ENCODE data around the gene KLK15.
"Not testable (repeated sequence)": the region's sequence is repeated elsewhere in the genome, so short reads cannot be mapped to it uniquely, and the experiment has no call there.

The KLK15 gene

DNA sequence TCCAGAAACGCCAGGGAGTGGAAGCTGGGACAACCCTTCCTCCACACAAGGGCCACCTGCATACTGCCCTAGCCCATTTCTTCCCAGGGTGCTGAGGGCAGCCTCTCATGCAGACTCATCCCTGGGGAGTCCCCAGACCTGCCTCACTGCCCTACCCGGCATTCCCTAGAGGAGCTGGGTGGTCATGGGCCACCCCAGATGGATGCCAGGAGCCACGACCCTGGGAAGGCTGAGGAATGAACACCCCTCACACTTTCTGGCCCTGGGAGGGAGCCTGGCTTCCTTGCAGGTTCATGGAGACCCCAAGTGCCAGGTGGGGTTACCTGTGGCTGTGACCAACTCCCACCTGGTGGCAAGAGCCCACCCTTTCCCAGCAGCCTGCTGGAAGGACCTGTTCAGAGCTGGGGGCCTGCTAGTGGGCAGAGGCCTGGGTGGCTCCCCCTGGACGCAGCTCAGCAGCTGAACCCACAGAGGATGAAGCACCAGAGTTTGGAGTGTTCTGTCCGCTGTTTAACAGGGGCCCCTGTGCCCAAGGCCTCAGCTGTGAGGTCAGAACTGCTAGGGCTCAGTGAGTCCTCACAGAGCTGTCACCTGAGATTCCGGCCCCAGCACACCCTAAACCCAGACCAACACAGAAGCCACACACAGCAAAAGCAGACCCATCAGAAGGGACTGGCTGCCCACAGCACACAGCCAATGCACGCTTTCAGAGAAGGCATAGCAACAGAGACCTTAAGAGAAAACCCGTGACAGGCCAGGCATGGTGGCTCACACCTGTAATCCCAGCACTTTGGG is 36.5 kb downstream of the KLK15 start:
- DNase-seq (ENCODE audit: low read depth in 2 of 2): no peak

DNA sequence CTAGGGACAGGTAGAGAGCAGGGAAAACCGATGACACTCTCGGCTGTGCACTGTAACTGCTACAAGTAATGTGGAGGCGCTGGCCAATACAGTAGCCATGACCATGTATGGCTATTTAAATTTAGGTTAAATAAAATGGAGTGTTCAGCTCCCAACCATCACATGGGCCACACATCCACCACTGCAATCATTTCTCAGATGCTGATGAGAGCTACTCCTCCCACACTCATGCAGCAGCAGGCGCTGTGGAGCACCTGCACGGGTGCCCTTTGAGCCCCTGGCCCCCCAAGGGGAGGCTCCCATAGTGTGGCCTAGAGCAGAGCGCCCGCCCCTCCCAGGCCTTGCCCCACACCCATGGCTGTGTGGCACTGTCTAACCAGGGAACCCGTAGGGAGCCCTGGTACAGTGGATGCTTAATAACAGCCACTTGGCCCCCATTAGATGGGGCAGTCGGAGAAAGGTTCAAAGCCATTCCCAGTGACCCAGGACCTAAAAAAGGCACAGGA is 37.2 kb downstream of the KLK15 start:
- DNase-seq (ENCODE audit: low read depth in 2 of 2): no peak

DNA sequence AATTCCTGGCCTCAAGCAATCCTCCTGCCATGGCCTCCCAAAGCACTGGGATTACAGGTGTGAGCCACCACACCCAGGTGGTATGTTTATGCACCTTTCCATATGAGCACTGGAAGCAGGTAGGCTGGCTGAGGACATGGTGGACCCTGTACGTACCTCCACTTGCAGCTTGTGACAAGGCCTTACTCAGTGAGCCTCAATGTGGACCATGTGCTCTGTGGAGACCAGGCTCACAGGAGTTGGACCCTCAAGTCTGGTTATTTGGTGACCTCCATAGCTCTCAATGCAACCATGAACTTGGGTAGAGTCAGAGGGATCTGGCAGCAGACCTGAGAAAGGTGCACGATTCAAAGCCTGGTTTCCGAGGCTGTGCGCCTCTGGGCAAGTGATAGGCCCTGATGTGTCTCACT is 37.7 kb downstream of the KLK15 start:
- no peak for DNase-seq (ENCODE audit: low read depth in 2 of 2)

DNA sequence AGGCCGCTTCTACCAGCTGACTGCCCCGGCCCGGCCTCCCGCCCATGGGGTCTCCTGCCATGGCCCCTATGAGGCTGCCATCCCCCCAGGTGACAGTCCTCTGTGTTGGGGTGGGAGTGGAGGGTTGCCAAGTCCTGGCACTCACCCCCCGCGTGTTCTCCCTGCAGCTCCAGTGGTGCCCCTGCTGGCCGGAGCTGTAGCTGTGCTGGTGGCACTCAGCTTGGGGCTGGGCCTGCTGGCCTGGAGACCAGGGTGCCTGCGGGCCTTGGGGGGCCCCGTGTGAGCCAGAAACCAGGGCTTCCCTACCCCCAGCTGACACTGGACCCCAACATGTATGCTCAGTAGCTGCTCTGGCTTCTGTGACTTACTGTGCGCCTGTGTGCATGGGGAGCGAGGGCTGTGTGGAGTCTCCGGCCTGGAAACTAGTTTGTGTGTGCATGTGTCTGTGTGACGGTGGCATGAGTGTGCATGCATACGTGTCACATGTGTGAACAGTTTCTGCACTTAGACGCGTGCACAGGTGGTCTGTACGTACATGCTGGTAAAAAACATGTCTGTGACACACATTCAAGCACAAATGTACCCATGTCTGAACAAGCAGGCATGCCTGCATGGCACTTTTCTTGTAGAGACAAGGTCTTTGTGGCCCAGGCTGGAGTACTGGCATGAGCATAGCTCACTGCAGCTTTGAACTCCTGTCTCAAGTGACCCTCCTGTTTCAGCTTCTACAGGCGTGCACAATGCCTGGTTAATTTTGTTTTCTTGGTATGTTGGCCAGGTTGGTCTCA is 38.3 kb downstream of the KLK15 start:
- no peak for DNase-seq (ENCODE audit: low read depth in 2 of 2)

DNA sequence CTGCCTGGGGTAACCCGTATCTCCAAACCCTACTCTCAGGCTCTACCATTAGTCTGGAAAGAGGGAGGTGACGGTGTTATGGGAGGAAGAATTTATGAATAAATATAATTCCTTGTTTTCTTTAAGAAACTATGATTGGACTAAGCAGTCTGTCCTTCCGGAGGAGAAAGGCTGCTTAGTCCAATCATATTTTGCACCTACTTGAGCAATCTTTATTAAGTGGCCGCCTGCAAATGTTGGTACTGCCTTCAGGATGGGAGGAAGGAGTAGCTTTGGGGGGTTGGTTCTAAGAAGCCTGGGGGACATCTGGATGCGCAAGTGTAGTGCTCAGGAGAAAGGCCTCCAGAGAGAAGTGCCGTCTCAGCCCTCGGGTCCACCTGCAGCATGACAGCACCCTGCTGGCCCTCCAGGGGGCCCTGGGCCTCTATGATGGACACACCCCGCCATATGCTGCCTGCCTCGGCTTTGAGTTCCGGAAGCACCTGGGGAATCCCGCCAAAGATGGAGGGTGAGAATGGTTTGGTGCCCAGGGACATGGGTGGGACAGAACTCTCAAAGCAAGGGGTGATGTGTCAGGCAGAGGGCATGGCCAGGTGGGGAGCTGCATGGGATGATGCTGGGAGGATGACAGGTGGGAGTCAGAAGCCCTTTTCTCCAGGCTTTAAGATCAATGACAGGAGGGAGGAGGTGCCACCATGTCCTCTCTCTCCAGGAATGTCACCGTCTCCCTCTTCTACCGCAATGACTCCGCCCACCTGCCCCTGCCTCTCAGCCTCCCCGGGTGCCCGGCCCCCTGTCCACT is 39.1 kb downstream of the KLK15 start:
- DNase-seq (ENCODE audit: low read depth in 2 of 2): no peak

DNA sequence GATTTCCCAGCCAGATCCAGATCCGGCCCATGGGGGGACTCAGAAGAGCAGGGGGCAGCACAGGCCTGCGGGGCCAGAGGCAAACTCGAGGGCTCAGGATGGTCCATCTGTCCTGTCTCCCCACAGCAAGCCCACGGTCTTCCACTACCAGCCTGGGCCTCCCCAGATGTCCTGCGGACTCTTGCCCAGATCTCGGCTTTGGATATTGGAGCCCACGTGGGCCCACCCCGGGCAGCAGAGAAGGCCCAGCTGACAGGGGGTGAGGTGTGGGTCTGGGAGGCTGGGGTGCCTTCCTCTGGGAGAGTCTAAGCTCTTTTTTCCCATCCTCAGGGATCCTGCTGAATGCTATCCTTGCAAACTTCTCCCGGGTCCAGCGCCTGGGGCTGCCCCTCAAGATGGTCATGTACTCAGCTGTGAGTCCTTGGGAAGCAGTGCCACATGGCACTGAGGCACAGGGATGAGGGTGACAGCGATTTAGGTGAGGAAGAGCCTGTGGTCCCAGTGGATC is 39.8 kb downstream of the KLK15 start:
- no peak for DNase-seq (ENCODE audit: low read depth in 2 of 2)

DNA sequence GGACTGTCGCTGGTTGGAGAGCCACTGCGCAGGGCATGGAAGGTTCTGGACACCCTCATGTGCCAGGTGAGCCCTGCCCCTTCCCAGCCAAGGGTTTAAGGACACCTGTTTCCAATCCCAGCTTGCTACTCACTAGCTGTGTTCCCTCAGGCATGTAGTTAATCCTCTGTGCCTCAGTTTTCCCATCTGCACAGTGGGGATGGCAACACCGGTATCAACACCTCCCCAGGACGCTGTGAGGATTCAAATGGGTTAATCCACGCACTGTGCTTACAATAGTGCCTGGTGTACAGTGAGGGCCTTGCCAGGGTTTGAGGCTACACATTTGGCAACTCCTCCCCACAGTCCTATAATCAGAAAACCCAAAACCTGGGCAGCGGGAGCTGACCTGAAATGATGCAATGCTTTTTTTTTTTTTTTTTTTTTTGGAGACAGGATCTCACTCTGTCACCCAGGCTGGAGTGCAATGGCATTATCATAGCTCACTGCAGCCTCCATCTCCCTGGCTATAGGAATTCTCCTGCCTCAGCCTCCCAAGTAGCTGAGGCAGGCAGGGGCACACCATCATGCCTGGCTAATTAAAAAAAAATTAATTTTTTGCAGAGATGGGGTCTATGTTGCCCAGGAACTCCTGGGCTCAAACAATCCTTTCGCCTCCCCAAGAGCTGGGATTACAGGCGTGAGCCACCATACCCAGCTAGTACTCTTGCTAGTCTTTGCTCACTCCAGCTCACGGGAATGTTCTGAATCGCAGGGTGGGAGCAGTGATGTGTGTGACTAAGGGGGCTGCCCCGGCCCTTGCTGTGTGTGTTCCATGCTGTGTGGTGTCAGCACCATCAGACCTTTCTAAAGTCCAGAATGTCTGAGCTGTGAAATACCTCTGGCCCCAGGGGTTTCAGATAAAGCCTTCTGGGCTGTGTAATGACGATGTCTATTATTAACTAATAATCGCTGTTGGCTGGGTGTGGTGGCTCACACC is 40.8 kb downstream of the KLK15 start:
- DNase-seq (ENCODE audit: low read depth in 2 of 2): no peak

DNA sequence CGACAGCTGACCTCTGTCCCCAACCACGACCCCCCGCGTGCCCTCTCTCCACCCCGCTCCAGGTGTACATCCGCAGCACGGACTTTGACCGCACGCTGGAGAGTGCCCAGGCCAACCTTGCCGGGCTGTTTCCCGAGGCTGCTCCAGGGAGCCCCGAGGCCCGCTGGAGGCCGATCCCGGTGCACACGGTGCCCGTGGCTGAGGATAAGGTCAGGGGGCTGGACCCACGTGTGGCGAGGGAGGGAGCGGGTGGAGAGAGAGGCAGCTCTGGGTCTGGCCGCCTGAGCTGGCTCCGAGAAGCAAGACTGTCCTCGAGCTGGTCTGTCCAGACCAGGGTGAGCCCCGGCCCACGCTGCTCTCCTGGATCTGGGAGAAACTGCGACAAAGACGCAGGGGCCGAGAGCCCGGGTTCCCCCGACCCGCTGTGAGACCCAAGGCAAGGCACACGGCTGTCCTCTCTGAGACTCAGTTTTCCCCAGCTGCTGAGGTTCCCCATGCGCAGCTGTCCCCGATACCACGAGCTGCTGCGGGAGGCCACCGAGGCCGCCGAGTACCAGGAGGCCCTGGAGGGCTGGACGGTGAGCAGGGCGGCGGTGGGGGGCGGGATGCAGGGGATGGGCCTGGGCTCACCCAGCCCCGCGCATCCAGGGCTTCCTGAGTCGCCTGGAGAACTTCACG is 41.6 kb downstream of the KLK15 start:
- DNase-seq (ENCODE audit: low read depth in 2 of 2): no peak

DNA sequence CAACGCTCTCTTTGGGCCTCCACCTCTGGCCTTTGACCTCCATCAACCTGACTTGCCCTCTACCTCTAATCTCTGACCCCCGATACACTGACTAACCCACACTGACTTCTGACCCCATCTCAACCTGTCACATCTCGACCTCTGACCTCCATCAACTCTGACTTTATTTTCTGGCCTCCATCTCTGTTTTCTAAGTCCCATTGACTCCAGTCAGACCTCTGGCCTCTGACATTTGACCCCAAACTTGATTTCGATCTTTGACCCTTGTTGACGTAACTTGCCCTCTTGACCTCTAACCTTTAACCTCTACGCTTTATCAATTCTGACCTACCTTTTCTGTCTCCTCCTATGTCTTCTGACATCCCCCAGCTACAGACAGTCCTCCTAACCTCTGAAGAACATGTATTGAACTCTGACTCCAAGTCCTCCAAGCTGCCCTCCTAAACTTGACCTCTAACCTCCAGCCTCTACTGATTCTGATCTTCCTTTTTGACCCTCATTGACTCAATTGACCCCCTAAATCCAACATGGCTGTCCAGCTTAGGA is 42.4 kb downstream of the KLK15 start:
- DNase-seq (ENCODE audit: low read depth in 2 of 2): no peak

DNA sequence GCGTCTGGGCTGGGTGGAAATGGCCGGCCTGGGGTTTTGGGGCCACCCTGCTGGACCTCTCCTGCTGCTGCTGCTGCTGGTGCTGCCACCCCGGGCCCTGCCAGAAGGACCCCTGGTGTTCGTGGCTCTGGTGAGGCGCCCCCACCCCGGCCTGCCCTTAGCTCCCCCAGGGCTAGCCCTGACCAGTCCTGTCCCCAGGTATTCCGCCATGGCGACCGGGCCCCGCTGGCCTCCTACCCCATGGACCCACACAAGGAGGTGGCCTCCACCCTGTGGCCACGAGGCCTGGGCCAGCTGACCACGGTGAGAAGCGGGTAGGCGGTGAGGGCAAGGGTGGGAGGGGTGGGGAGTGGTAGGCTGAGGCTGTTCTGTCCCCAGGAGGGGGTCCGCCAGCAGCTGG is 43.0 kb downstream of the KLK15 start, which contains the start of gene ACP4:
ACP4 (plus strand) TSS at position 20 of the 400 bp plus-strand sequence; CDS start at position 20, 0 bp downstream.
- no peak for DNase-seq (ENCODE audit: low read depth in 2 of 2)

DNA sequence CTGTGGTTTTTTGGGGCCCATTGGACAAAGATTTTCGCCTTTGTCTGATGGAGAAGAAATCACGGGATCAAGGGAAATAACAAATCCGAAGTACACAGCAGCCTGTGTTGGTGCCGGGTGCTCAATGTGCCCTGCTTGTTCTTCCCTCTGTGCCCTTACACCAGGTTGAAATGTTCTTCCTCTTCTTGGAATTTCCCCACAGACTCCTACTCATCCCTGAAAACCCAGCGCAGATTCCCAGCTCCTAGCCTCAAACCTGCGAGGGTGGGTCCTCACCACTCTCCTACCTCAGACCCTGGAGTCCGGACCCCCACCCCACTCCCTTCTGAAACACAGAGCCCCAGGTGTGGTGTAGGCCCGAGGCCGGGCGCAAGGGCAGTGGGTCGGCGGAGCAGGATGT is 48.0 kb downstream of the KLK15 start:
- no peak for DNase-seq (ENCODE audit: low read depth in 2 of 2)

DNA sequence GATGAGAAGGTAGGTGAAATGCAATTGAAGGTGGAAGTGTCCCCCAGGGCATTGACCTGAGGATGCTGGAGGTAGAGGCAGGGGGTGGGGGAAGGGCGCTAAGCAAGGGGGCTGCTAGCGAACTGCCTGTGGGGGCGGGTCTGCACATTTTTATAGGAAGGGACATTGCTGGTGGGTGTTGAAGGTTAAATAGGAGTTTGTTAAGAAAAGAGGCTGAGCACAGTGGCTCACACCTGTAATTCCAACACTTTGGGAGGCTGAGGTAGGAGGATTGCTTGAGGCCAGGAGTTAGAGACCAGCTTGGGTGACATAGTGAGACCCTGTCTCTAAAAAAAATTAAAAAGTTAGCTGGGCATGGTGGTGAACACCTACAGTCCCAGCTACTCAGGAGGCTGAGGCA is 48.7 kb downstream of the KLK15 start:
- DNase-seq (ENCODE audit: low read depth in 2 of 2): no peak

DNA sequence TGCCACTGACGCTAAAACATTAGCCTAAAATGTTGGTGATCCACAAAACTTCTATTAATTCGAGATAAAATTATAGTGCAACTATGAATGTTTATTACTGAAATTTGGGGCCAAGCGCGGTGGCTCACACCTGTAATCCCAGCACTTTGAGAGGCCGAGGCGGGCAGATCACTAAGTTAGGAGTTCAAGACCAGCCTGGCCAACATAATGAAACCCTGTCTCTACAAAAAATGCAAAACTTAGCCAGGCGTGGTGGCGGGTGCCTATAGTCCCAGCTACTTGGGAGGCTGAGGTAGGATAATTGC is 49.6 kb downstream of the KLK15 start:
- not testable (repeated sequence) for DNase-seq (ENCODE audit: low read depth in 2 of 2)

DNA sequence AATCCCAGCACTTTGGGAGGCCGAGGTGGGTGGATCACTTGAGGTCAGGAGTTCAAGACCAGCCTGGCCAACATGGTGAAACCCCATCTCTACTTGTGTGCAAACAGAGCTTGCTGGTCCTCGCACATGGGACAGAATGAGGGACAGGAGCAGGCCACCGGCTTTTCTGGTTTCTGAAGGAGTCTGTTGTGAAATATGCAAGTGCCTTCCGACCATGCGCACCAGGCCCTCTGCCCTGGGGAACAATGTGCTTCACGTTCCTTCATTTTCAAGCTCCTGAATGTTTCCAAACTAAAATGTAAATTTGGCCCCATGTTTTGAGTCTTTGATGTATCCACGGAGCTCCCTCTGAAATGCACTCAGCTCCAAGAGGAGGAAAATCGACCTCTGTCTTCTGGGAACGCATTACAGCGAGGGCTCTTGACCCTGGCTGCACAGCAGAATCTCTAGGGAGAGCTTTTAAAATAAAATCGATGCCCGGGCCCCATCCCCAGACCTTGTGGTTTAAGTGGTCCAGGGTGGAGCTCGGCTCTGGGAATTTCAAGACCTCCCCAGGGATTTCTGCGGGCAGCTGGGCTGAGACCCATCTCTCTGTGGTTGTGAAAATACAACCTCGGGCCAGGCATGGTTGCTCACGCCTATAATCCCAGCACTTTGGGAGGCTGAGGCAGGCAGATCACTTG is 52.5 kb downstream of the KLK15 start:
- DNase-seq (ENCODE audit: low read depth in 2 of 2): no peak

DNA sequence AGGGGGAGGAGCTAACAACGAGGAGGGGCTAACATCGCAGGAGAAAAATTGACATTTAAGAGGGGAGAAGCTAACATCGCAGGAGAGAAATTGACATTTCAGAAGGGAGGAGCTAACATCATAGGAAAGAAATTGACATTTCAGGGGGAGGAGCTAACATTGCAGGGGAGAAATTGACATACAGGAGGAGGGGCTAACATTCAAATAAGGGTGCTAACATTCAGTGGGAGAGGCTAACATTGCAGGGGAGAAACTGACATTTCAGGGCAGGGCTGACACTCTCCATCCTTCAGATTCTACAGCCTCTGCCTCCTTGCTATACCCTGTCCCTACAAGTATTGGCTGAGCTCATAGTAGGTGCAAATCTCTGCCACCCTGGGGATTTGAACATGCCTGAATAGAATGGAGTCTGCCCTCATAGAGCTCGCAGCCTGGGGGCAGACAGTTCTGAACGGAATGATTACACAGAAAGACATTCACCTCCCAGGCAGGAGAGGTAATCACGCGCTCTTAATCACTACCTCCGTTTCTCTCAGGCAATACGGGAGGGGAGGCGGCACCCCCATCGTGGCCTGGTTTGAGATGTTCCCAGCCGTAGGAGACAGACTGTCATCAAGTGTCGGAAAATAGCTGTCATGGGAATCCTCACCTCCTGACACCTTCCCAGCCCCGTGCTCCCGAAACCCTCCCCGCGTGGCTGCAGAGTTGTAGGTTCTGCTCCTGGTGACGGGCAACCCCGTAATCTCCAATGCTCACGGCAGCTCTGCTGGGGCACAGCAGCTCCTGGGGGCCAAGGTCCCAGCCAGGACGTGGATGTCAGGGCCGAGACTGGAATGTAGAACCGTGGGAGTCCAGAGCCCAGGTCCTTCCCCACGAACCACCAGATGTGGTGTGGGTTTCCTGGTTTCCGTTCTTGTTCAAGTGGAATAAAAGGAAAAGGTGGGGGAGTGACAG is 53.6 kb downstream of the KLK15 start:
- DNase-seq (ENCODE audit: low read depth in 2 of 2): no peak

DNA sequence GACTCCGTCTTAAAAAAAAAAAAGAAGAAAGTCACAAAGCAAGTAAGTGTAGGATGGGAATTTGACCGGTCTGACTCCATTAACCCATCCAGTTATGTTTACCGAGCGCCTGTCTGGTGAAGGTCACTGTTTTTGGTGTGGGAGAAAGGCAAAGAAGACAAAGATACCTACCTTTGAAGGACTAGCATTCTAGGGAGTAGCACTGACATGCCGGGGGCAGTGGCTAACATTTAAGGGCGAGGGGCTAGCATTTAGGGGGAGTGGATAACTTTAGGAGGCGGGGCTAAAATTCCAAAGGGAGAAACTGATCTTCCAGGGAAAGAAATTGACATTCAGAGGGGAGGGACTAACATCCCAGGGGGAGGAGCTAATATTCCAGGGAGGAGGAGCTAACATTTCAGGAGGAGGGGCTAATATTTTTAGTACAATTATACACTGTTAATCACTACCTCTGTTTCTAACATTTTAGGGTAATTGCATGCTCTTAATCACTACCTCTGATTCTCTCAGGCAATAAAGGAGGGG is 54.4 kb downstream of the KLK15 start:
- DNase-seq (ENCODE audit: low read depth in 2 of 2): no peak

DNA sequence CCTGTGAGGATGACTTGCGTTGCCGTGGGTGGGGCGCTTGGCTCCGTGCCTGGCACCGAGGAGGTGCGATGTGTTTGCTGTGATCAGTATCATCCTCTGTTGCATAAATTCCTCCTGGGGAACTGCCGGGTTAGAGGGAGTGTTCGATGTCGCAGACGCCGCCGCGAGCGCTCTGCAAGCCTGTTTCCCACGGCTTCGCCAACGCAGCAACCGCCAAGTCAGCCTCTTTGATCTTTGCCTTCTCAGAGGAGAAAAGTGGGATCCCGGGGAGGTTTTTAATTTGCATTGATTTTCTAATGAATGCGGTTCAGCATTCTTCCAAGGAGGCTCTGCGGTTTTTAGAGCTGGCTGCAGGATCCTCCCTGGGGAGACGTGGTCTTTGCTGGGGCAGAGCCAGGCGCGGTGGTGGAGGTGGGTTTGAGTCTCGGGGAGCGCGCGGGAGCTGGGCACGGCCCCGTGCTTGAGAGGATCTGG is 55.5 kb downstream of the KLK15 start:
- DNase-seq (ENCODE audit: low read depth in 2 of 2): no peak

DNA sequence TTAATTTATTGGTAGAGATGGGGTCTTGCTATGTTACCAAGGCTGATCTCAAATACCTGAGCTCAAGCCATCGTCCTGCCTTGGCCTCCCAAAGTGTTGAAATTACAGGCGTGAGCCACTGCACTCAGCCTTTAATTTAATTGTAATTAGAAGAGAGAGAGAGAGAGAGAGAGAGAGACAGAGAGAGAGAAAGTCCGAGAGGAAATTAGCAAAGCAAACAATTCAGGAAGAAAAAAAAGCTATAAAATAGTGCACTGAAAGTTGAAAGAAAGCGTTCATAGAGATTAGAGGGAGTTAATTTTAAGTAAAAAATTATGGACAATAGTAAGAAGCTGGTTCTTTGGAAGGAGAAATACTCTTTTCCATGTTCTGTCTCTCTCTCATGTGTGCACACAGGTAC is 56.1 kb downstream of the KLK15 start:
- no peak for DNase-seq (ENCODE audit: low read depth in 2 of 2)

All from activated CD8-positive, alpha-beta memory T cell treated with anti-CD3 and anti-CD28 coated beads for 4 hours (primary cell).